NCI-H460 (cell line): ENCODE results near the gene SARDH. TPM values are rescaled to one million over a fixed set of nuclear protein-coding genes. Genes with fewer than 3 reads are reported as not detected.
"Not testable (repeated sequence)": the region's sequence is repeated elsewhere in the genome, so short reads cannot be mapped to it uniquely, and the experiment has no call there.

Source experiments
- DNase-seq: peaks from one replicate; pipeline ENCODE4 v3.0.0-alpha.2; 2016; ENCODE audit warnings: low read depth; ENCODE audit errors: extremely low read depth
- total RNA-seq: library from RNA; depleted of rRNA; stranded (reverse); fragments of >200 nt; shearing (Covaris generic); gene quantifications from 2 replicates; pipeline ENCODE4 v1.2.3, GENCODE V29; 2014

Gene SARDH
- total RNA-seq, 1 experiment from 2014 or later = 0.07 TPM

- DNase-seq = no peak
Measured at GRCh38 chr9:133761641-133762248, 23.6 kb upstream of the SARDH start.

DNA sequence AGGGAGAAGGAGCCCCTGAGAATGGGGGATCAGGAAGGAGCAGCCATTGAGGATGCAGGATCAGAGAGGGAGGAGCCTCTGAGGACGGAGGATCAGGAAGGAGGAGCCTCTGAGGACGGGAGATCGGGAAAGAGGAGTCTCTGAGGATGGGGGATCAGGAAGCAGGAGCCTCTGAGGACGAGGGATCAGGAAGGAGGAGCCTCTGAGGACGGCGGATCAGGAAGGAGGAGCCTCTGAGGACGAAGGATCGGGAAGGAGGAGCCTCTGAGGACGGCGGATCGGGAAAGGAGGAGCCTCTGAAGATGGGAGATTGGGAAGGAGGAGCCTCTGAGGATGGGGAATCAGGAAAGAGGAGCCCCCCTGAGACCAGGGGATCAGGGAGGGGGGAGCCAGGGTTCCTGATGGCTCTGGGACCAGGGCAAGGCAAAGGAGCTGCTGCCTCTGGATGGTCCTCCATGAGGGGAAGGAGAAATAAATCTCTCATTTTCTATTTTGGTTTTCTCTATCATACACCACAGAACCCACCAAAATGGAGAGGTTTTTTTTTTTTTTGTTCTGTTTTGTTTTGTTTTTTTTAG is 22.6 kb upstream of the SARDH start:
- no peak for DNase-seq

GRCh38 chr9:133759946-133760345 is 21.8 kb upstream of the SARDH start:
- no peak for DNase-seq

GRCh38 chr9:133759146-133759900 is 21.2 kb upstream of the SARDH start:
- no peak for DNase-seq

GRCh38 chr9:133758228-133758627 is 20.1 kb upstream of the SARDH start:
- DNase-seq = no peak

- DNase-seq = no peak
Measured at GRCh38 chr9:133754688-133755227, 16.6 kb upstream of the SARDH start.

- DNase-seq = no peak
Measured at GRCh38 chr9:133754187-133754586, 16.0 kb upstream of the SARDH start.

DNA sequence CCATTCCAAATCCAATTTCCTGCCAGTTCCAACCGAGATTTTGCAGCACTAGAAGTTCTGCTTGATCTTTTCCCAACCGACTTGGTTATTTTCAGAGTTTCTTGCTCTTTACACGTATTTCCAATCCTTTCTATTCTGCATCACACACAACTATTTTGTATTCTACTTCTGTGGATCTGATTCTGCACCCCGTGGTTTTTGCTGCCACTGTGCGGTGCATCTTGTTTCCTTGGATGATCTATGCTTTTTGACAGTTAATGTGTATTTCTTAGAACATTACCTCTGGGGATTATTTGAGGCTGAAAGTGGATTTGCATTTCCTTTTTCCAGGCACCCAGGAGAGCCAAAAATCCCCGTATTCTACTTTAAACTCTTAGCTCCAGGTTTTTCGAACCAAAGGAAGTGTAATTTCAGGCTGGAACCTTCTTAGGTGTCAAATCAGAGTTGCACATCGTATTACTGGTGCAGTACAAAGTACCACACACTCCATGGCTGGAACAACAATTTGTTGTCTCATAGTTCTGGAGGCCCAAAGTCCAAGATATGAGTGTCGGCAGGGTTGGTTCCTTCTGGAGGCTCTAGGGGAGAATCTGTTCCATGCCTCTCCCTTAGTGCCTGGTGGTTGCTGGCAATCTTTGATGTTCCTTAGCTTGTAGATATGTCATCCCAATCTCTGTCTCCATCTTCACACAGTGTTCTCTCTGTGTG is 14.7 kb upstream of the SARDH start:
- DNase-seq = no peak

- DNase-seq = no peak
Measured at GRCh38 chr9:133750982-133751649, 13.0 kb upstream of the SARDH start.

GRCh38 chr9:133747309-133747708 is 9.2 kb upstream of the SARDH start:
- DNase-seq = no peak

GRCh38 chr9:133744528-133744927 is 6.4 kb upstream of the SARDH start:
- DNase-seq = not testable (repeated sequence)

- DNase-seq = peak; percentile 68
Measured at GRCh38 chr9:133742849-133743444, 4.8 kb upstream of the SARDH start.

DNA sequence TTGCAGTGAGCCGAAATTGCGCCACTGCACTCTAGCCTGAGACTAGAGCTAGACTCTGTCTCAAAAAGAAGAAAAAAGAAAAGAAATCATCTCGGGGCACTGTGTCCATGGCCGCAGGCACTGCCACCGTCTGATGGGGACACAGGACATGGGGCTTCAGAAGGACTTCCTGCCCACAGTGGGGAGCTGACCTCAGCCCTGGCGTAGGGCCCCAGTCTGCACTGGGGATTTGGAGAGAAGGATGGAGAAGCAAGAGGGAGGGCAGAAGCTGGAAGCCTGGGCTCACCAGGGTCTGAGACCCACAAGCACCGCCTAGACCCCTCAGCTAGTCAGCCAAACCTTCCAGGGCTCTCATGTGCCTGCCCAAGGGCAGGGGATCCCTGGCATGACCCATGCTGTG is 4.1 kb upstream of the SARDH start:
- DNase-seq = no peak

DNA sequence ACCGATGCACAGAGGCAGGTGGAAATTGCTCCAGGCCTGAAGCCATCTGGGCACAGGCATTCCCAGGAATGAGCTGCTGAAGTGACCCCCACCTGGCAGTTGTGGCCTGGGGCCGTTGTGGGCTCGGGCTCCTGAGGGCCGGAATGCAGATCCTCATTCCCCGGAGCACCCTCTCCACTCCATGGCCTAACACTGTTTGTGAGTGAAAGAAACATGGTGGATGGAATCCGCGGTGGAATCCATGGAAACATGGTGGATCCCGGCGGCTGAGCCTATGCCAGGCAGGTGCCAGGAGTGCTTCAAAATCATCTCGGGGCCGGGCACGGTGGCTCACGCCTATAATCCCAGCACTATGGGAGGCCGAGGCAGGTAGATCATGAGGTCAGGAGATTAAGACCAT is 3.6 kb upstream of the SARDH start:
- DNase-seq = no peak

GRCh38 chr9:133740911-133741310 is 2.8 kb upstream of the SARDH start:
- DNase-seq = no peak

GRCh38 chr9:133739408-133740280 is 1.5 kb upstream of the SARDH start:
- no peak for DNase-seq

DNA sequence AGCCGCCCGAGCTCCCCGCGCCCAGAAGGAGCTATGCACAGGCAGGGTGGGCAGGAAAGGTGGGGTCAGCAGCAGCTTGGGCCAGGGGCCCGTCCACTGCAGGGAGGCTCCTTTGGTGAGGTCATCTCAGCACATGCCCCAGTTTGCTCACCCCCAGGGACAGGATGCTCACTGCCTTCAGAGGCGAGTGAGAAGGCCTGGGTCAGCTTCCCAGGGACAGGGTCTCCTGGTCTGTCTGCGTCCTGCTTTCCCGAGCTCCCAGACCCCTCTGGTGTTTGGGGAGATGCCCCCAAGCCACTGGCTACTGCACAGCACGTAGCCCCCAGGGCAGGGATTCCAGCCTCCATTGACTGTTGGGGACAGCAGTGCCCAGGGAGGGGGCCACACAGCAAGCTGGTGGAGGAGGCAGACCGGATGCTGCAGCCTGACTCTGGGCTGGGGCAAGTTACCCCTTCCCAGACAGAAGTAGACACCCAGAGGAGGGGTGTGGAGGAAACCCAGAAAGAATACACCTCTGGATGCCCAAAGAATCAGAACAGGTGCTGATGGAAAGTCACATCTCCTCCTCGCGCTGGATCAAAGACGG is 581 bp upstream of the SARDH start:
- DNase-seq = no peak

DNA sequence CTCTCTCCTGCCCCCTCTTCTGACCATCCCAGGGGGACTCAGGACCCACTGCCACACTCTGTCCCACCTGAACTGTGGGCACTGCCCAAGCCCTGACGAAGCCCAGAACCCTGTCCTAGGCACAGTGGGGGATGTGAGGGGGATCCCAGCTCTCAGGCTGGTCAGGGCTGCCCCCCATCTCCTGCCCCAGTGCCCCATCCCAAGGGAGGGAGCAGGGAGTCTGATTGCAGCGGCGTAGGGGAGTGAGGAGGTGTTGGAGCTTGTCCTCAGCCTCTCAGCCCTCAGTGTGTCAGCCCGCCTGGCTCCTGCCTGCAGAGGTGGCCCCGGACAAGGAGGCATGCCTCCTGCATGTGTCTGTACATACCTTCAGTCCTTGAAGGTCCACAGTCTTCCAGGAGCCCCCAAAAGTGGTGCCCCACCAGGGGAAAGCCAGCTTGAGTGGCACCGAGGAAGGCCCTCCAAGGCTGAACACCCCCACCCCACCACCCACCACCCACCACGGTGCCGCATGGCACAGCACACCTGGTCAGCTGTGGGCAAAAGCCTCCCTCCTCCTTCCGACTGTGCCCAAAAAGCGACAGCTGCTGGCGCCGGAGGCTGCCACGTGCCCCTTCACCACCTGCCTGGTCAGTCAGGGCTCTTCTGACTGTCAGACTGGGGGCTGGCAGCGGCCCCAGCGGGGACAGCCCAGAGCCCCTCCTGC is 930 bp downstream of the SARDH start:
- no peak for DNase-seq
